Stimulated activated CD4-positive, alpha-beta T cell treated with anti-CD3 and anti-CD28 coated beads, Interleukin-15, amount 100 ng/mL, for 24 hours (primary cell): ENCODE measurements around the gene FLOT2.
A peak's percentile ranks its signal among the peaks of the same experiment; 100 is the strongest.
"Not testable (repeated sequence)": the region's sequence is repeated elsewhere in the genome, so short reads cannot be mapped to it uniquely, and the experiment has no call there.

Experiments
- DNase-seq: peaks from one replicate; pipeline ENCODE4 v3.0.0-alpha.2; 2020

FLOT2 gene

GRCh38 chr17:28912938-28913333 lies 15.4 kb upstream of the FLOT2 start:
- no peak for DNase-seq

DNA sequence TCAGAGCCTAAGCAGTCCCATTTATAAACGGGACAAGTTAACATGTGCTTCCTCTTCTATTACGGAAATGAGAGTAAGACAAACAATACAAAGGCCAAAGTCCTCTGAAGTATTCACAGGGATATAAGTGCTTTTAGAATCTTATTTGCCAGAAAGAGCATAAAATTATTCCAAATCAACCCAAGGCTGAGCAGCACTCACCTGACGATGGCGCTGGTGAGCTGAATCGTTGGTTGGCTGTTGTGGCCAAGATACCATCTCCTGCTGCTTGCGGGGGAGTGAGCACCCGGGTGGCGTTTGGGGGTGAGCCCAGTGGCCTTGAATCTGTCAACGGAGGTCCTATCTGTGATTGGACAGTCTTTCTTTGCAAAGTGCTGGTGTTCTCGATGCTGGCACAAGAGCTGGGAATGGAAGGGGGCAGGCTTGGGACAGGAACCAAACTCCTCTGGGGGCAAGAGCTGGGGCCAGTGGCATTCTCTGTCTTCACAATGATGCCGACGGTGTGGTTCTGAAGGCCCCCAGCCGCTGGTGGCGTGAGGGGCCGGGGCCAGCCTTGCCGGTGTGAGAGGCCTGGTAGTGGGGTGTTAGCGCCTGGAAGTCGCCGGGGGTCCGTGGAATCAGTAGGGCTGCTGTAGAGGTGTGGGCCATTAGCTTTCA lies 14.9 kb upstream of the FLOT2 start:
- DNase-seq, result no peak

DNA sequence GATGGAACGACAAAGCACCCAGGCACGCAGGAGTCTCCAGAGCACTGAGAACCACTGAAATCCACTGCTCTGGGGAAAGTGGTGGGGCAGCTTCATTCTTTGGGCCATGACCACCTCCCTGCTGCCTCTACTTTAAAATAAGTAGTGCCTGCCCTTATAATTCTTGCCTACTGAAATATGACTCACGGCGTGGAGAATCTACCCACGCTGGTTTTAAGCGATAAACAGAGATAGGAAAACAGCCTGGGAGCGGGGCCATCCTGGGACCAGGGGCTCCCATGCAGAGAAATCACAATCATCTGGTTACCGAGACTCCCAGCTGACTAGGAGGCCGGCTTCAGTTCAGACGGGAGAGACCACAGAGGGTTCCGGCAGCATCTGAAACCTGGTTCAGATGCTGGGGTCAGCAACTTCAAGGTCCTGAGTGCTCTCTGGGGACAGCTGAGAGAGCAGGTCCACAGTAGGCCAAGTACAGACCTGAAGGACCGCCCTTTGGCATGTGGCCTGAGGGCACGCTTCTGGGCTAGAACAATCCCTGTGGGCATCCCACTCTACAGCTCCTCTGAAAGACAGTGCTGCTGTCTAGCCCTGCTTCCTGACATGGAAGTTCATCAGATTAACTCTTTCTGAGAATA lies 14.0 kb upstream of the FLOT2 start:
- no peak for DNase-seq

DNA sequence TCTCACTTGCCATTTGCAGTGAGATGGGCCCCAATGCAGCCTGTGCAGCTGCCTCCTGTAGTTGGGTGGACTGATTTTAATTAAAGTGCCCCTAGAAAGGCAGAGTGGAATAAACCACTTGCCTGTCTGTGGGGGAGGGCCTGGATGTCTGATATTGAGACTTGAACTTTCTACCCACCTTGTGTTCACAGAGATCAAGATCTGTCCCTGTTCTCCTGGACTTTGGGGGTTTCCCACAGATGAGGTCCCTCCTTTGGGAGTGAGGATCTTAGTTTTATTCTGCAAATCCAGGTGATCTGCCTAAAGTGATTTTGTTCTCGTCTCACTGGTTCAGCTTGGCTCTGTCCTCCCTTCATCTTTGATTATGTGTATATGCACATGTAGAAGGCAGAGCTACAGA lies 13.0 kb upstream of the FLOT2 start:
- no peak for DNase-seq

- DNase-seq, result no peak
Measured at GRCh38 chr17:28908640-28909167, 11.2 kb upstream of the FLOT2 start.

DNA sequence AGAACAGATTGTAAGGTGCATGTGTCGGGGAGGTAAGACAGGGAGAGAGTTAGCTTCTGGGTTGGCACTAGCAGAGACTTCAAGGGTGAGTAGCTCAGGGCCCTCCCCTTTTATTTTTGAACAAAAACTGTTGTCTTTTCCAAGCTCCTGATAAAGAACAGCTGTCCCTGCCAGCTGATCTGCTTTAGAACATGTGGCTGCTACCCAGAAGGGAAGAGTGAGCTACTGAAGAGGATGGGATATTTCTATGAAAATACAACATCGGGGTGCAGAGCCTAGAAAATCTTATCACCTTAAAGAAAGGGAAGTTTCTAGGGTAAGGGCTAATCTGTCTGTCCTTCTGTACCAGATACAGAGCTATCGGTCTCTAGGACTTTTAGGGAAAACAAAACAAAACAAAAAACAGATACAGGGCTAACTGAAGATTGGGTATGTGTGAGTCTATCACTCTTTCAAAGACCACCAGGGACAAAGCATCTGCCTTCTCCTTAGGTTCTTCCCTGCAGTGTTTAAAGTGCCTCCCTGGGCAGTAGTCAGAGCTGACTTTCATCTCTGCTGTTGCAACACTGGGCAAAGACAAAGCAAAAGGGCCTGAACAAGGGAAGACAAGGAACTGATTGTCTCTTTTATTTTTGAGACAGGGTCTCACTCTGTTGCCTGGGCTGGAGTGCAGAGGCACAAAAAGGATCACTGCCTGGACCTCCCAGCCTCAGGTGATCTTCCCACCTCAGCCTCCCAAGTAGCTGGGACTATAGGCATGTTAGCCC lies 10.4 kb upstream of the FLOT2 start:
- no peak for DNase-seq

DNA sequence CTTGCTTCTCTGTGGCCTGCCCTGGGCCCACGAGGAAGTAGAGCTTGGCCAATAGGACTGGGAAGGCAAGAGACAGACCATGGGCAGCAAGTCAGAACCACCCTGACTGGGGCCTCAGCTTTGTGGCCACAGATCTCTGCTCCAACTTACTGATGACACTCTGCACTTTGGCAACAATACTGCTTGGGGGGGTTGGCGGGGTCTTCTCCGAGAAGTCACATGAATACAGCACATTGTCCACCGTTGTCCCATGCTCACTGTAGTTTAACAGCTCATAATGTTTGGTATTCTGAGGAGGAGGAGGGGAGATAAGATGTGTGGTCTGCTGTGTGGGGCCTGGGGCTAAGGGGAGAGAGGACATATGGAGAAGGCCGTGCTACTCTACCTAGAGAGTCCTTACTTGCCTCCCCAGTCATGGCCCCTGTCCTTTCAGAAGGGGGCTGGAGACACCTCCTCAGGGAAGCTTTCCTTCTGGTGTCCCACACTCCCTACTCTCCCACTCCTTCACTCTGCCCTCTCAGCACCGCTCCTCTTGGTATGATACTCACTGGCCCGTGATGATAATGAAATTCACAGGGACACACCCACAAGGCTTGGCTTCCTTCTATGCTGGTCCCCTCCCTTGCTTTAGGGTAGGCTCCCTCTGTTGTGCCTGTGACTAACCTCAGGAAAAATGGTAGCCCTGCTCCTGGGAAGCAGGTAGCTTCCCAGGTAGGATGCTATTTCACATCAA lies 9.3 kb upstream of the FLOT2 start:
- DNase-seq, result no peak

DNA sequence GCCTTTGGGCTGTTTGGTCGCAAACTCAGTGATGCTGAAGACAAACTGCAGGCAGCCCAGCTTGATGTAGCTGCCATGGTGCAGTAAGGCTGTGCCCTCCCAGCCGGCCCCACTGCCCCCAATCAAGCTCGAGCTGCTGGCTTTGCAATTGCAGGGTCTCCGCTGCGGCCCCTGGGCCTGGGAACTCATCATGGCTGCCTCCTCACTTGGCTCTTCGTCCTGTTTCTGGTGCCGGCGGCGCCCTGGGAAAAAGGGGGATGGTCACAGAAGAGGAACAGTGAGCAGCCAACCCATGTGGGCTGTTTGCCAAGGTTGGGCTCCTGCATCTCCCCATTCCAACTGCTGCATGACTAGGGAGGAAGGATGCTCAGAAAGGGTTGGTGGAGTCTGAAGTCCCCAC lies 8.7 kb upstream of the FLOT2 start:
- no peak for DNase-seq

DNA sequence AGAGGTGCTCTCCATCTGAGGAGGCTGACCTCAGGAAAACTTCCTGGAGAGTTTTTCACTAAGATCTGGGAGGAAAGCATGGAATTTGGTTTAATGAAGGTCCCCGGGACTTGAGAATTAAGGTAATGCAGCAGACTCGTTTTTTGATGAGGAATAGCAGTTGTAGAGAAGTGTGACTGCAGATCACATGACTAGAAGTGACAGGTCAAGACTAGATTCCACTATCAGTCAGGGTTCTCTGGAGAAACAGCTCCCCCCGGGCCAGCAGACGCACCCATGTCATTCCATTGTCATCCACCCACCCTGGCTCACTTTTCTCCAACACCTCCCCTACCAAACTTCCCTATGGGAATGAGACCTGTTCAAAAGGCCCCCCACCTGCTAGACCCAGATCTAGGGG lies 7.3 kb upstream of the FLOT2 start:
- no peak for DNase-seq

- DNase-seq, result not testable (repeated sequence)
Measured at GRCh38 chr17:28903546-28903841, 6.0 kb upstream of the FLOT2 start.

- peak; percentile 95 for DNase-seq
Measured at GRCh38 chr17:28902819-28903545, 5.4 kb upstream of the FLOT2 start, which contains the start of gene DHRS13. Gene DHRS13, minus strand, starts transcription at chr17:28903079. Its CDS starts 135 bp downstream, at chr17:28902944.

GRCh38 chr17:28901866-28902818 lies 4.6 kb upstream of the FLOT2 start:
- DNase-seq, result peak; percentile 75

- no peak for DNase-seq
Measured at GRCh38 chr17:28900986-28901726, 3.6 kb upstream of the FLOT2 start.

- no peak for DNase-seq
Measured at GRCh38 chr17:28899212-28899815, 1.8 kb upstream of the FLOT2 start.

GRCh38 chr17:28898527-28898955 lies 1.0 kb upstream of the FLOT2 start:
- DNase-seq, result no peak

- DNase-seq, result no peak
Measured at GRCh38 chr17:28897769-28898526, 415 bp upstream of the FLOT2 start.

GRCh38 chr17:28896491-28896883 lies 1.0 kb downstream of the FLOT2 start:
- DNase-seq, result no peak

DNA sequence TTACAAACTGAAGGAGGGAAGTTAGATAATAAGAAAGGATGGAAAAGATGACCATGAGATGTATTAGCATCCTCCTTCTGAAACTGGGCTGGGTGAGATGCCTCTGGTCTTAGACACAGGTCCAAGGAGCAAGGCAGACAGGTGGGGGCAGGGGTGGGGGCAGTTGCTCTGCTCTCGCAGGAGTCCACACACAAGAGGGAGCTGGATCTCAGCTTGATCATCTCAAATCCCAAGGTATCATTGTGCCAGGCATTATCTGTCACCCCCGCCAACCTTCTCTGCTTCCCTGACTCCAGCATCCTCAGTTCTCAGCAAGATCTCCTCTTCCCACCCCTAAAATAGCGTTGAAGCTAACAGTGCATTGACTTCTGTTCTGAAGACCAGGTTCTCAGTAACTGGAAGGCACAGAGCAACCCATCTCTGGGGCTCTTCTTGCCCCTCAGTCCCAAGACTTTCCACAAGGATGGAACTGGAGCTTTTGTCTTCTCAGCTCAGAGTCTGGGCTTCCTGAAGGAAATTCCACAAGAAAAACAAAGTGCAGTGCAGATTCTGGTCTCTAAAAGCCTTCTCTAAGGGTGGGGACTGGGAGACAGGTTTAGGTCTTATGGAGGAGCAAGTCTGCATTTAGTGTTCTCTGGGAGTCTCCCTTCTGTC lies 1.6 kb downstream of the FLOT2 start:
- DNase-seq, result no peak
